GM12892 (cell line): ENCODE data around the gene HHIPL1.

Source experiments
- DNase-seq: peaks from one replicate; pipeline ENCODE4 v3.0.0; 2011; ENCODE audit not compliant: insufficient read length
- FAIRE-seq: peaks from 2 replicates; lab custom pipeline; 2011; peaks lifted over from hg19 to GRCh38; lab: Jason Lieb, UNC
- POLR2A ChIP-seq: IDR thresholded peaks from 2 replicates; pipeline ENCODE4 v1.6.1; 2011; ENCODE audit warnings: low read depth, low read length, control low read depth
- POLR2AphosphoS5 ChIP-seq: IDR thresholded peaks from 2 replicates; pipeline ENCODE4 v1.6.1; 2011; ENCODE audit warnings: low read depth, low read length, control low read depth
- TAF1 ChIP-seq: IDR thresholded peaks from 2 replicates; pipeline ENCODE4 v1.6.1; 2011; ENCODE audit warnings: low read depth, mild to moderate bottlenecking, control low read depth, low read length, borderline replicate concordance

The HHIPL1 gene

GRCh38 chr14:99675951-99676350 is 31.0 kb downstream of the HHIPL1 start:
- TF ChIP-seq POLR2AphosphoS5 = no peak
- TF ChIP-seq POLR2A = no peak
- no peak for TF ChIP-seq TAF1
- DNase-seq (no peak), FAIRE-seq (no peak)

DNA sequence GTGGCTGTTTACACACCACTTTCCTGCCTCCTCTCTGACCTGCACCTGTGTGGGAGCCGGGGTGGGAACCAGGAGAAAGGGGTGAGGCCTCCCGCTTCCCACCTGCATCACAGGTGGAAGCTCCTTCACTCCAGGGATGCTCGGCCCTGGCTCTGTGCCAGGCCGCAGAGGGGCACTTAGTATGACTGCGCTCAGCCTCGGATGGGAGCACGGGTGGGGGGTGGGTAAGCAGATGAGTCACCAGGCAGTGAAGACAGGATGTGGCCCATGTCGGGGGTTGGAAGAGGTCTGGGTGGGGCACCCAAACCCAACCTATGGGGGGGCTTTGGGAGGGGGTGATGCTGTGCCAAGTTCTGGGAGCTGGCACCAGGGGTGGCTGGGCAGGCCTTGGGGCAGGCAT is 31.7 kb downstream of the HHIPL1 start:
- TF ChIP-seq TAF1 = no peak
- TF ChIP-seq POLR2AphosphoS5 = no peak
- no peak for TF ChIP-seq POLR2A
- DNase-seq (no peak), FAIRE-seq (no peak)

DNA sequence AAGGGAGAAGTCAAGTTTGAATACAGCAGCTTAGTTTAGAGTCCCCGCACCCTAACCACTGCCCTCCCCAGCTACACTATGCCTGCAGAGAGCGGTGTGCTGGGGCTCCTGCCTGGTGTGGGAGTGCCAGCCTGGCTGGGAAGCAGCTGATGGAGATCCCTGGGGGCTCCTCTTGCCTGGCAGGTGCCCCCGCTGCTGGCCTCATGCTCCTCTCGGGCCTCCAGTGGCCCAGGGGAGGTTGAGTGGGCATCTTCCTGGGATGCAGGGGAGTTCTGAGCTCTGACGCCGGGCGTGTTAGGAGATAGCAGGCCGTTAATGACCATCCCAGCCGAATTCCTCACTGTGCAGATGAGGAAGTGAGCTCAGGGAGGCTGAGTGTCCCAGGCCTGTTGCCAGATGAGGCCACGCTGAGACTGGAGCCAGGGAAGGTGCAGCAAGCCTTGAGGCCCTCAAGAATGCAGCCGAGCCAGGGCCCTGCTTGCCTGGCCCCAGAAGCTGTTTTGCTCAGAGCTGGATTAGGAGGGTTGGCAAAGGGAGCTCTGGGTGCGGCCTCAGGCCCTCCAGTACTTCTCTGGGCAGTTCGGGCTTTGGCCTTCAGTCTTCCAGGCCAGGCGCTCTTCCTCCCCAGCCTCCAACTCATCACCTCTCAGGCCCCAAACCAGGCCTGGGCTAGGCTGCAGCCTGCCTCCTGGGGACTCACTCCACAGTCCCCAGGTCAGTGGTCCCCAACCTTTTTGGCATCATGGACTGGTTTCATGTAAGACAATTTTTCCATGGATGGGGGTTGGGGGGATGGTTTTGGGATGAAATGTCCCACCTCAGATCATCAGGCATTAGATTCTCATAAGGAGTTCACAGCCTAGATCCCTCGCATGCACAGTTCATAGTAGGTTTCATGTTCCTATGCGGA is 32.6 kb downstream of the HHIPL1 start:
- no peak for TF ChIP-seq POLR2A
- TF ChIP-seq POLR2AphosphoS5 = no peak
- TF ChIP-seq TAF1 = no peak
- DNase-seq (no peak), FAIRE-seq (no peak)

DNA sequence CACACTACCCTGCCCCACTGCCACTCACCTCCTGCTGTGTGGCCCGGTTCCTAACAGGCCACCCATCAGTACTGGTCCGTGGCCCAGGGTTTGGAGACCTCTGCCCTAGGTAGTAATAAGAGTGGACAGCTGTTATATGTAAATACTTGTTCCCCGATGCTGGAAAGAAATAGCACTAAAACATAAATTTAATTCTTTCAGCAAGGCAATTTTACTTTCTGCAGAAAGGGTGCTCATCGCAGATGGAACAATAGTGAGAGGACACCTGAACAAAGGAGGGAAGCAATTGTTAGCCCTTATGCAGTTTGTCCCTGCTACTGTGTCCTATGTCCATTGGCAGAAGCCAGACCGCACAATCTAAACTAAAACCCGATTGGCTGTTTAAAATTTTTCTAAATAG is 33.3 kb downstream of the HHIPL1 start:
- FAIRE-seq (no peak), DNase-seq (no peak)
- TF ChIP-seq POLR2AphosphoS5 = no peak
- TF ChIP-seq TAF1 = no peak
- no peak for TF ChIP-seq POLR2A

DNA sequence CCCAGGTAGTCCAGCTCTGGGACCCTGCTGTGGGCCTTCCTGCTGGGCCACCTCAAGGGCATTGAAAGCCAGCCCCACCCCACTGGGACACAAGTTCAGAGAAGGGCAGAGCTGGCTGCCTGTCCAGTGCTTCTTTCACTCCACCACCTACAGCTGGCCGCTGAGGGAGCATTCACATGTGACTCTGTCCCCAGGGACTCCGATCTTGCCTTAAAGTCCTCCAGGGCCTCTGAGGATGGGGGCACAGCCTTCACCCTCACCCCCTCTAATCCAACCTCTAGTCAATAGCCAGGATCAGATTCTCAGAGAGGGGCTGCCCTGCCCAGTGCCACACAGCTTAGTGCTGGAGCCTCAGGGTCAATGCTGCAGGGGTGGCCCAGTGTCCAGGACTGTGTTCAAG is 34.2 kb downstream of the HHIPL1 start:
- TF ChIP-seq POLR2AphosphoS5 (no peak), TAF1 (no peak)
- DNase-seq (no peak), FAIRE-seq (no peak)

- TF ChIP-seq POLR2A (no peak), TAF1 (no peak), POLR2AphosphoS5 (no peak)
- no peak for FAIRE-seq
- no peak for DNase-seq
These were observed 34.6 kb downstream of the HHIPL1 start for GRCh38 chr14:99679543-99679942.

GRCh38 chr14:99679996-99680395 is 35.1 kb downstream of the HHIPL1 start:
- no peak for FAIRE-seq
- no peak for DNase-seq
- TF ChIP-seq TAF1 (no peak), POLR2A (no peak), POLR2AphosphoS5 (no peak)

GRCh38 chr14:99681101-99681831 is 36.3 kb downstream of the HHIPL1 start:
- DNase-seq = no peak
- TF ChIP-seq POLR2A = no peak
- no peak for TF ChIP-seq POLR2AphosphoS5
- TF ChIP-seq TAF1 = no peak
- FAIRE-seq = no peak

DNA sequence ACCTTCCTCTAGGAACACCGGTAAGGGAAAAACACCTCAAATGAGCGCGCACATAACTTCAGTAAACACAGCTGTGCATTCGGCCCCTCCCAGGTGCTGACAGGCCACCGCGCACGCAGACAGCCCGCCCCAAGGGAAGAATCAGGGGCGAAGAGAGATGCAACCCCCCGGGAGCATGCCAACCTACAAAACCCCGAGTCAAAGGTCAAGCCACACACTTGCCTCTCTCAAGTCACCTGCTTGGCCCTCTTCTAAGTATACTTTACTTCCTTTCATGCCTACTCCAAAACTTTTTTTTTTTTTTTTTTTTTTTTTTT is 36.9 kb downstream of the HHIPL1 start:
- FAIRE-seq = no peak
- TF ChIP-seq POLR2AphosphoS5 (no peak), POLR2A (no peak), TAF1 (no peak)
- no peak for DNase-seq

GRCh38 chr14:99682809-99683618 is 38.1 kb downstream of the HHIPL1 start:
- TF ChIP-seq TAF1 (0 out of 2 replicates have a peak, but pooled peaks have one; percentile 40), POLR2A (no peak)
- FAIRE-seq (peak; percentile 97), DNase-seq (peak; percentile 77)
